Measurements from ENCODE around the gene ARID1B. TPM values are rescaled to one million over a fixed set of nuclear protein-coding genes. Genes with fewer than 3 reads are reported as not detected.

The ARID1B gene
- polyA plus RNA-seq, 1 experiment, result 17.0 TPM

DNA sequence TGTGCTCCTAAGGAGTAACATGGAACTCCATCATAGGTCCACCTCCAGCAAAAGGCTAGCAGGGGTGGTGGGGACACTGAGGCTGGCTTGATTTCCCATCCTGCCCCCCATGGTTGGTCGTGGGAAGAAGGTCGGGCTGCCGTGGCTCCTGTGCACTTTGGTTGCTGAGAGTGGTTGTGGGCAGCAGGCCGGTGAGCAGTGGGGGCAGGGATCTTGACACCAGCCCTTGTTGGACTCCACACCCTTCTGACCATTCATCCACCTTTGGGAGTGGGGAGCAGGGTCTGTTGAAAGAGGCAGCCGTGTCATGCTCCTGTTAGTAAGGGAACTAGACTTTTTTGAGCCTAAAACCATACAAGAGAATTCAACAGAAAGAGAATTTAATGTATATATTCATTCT lies 175.2 kb downstream of the ARID1B start:
- ChIA-PET POLR2A (interaction anchor here (0.6 kb wide), 1 partner anchor 27 kb away, joined by 5 read pairs; no protein-coding TSS in a partner anchor), CTCF (interaction anchor here (1.0 kb wide), 1 partner anchor 8 kb away, joined by 3 read pairs; no protein-coding TSS in a partner anchor)
- TF ChIP-seq, protein P1, sequence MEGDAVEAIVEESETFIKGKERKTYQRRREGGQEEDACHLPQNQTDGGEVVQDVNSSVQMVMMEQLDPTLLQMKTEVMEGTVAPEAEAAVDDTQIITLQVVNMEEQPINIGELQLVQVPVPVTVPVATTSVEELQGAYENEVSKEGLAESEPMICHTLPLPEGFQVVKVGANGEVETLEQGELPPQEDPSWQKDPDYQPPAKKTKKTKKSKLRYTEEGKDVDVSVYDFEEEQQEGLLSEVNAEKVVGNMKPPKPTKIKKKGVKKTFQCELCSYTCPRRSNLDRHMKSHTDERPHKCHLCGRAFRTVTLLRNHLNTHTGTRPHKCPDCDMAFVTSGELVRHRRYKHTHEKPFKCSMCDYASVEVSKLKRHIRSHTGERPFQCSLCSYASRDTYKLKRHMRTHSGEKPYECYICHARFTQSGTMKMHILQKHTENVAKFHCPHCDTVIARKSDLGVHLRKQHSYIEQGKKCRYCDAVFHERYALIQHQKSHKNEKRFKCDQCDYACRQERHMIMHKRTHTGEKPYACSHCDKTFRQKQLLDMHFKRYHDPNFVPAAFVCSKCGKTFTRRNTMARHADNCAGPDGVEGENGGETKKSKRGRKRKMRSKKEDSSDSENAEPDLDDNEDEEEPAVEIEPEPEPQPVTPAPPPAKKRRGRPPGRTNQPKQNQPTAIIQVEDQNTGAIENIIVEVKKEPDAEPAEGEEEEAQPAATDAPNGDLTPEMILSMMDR (IDR thresholded peaks at IDR 0.05; ENCODE audit: insufficient read depth, low read depth, low read length), result no peak
- H3K36me3 ChIP-seq (ENCODE audit: control insufficient read depth, insufficient read depth, low read length), result no peaks in the 10 kb centered on the region
- no peaks in the 10 kb centered on the region for H3K27me3 ChIP-seq (ENCODE audit: control insufficient read depth, insufficient read depth, low read length)
- no peak for DNase-seq (ENCODE audit: low read depth)
- H3K4me3 ChIP-seq (ENCODE audit: low read depth, low read length), result no peak overlapping the region

DNA sequence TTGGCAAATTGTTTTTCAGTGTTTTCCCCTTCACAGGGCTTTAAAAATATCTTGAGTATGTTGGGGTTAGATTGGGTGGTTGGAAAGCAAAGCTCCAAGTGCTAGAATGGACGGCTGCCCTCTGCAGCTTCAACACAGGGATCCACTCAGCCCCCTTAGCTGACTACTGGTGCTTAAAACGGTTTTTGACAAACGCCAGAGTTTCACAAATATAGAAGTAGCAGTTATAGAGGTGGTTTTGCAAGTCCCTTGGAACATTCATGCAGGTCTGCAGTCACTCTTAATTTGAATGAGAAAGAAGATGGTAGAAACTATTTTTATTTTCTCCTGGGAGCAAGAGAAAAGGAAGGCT lies 175.9 kb downstream of the ARID1B start:
- H3K4me3 ChIP-seq (ENCODE audit: low read depth, low read length), result peak overlapping the region; percentile 24
- ChIA-PET CTCF (interaction anchor here (1.0 kb wide), 1 partner anchor 9 kb away, joined by 3 read pairs; no protein-coding TSS in a partner anchor), POLR2A (interaction anchor here (0.6 kb wide), 1 partner anchor 26 kb away, joined by 5 read pairs; no protein-coding TSS in a partner anchor)
- H3K27me3 ChIP-seq (ENCODE audit: control insufficient read depth, insufficient read depth, low read length), result no peaks in the 10 kb centered on the region
- TF ChIP-seq, protein P1 (IDR thresholded peaks at IDR 0.05; ENCODE audit: insufficient read depth, low read depth, low read length), result no peak
- DNase-seq (ENCODE audit: low read depth), result no peak
- no peaks in the 10 kb centered on the region for H3K36me3 ChIP-seq (ENCODE audit: control insufficient read depth, insufficient read depth, low read length)

DNA sequence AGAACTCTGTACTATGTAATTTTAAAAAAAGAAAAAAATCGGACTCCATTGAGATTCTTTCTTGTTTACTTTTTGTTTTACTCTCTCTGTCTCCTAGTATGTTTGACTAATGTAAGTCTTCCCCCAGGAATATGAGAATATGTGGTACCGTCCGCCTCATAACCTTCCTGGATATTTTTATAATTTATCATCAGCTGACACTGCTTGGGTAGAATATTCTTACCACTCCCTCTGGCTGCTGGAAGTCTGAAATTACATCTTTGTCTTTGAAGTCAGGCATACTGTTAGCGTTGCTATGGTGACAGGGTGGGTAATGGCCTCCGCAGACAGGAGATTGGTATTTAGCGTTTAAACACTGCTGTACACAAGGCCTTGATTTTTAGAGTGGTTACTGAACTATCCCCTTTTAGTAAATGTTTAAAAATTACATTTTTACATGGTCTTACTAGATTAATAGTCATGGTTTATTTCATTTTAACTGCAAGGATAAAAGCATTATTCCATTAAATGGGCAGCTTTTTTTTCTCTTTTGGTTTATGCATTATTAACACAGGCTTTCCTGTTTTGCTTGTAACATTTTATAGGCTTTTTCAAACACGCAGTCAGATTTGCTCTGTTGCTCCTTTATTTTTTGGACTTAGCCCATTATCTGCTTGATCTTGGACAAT lies 176.4 kb downstream of the ARID1B start:
- Histone ChIP-seq H3K36me3 (ENCODE audit: control insufficient read depth, insufficient read depth, low read length) (no peaks in the 10 kb centered on the region), H3K4me3 (ENCODE audit: low read depth, low read length) (peak overlapping the region; percentile 24), H3K27me3 (ENCODE audit: control insufficient read depth, insufficient read depth, low read length) (no peaks in the 10 kb centered on the region)
- CTCF ChIA-PET, result interaction anchor here (0.6 to 1.1 kb wide), 2 partner anchors 66 to 338 kb away, joined by 3 read pairs; no protein-coding TSS in a partner anchor
- TF ChIP-seq, protein P1 (IDR thresholded peaks at IDR 0.05; ENCODE audit: insufficient read depth, low read depth, low read length), result peak; percentile 54
- DNase-seq (ENCODE audit: low read depth), result peak; percentile 97
- POLR2A ChIA-PET, result no interaction called here

DNA sequence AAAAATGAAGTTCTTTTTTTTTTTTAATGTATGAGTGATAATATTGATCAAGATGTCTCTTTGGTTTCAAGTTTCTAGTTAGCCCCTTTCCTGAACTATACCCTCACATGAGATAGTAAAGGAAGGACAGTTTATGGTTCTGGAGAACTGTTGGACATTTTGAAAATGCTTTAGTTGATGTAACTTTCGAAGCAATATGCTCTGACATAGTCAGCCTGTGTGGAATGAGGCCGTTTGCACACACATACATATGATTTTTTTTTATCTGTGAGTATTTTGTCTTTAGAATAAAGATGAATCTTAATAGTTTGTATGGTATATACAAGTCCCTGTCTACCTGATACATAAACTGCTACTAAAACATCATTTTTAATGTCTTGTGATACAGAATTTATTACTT lies 177.0 kb downstream of the ARID1B start:
- no peaks in the 10 kb centered on the region for H3K27me3 ChIP-seq (ENCODE audit: control insufficient read depth, insufficient read depth, low read length)
- no peak for DNase-seq (ENCODE audit: low read depth)
- no peak overlapping the region for H3K4me3 ChIP-seq (ENCODE audit: low read depth, low read length)
- ChIA-PET CTCF (interaction anchor here (1.1 kb wide), 1 partner anchor 66 kb away, joined by 3 read pairs; no protein-coding TSS in a partner anchor), POLR2A (no interaction called here)
- TF ChIP-seq, protein P1 (IDR thresholded peaks at IDR 0.05; ENCODE audit: insufficient read depth, low read depth, low read length), result no peak
- no peaks in the 10 kb centered on the region for H3K36me3 ChIP-seq (ENCODE audit: control insufficient read depth, insufficient read depth, low read length)

DNA sequence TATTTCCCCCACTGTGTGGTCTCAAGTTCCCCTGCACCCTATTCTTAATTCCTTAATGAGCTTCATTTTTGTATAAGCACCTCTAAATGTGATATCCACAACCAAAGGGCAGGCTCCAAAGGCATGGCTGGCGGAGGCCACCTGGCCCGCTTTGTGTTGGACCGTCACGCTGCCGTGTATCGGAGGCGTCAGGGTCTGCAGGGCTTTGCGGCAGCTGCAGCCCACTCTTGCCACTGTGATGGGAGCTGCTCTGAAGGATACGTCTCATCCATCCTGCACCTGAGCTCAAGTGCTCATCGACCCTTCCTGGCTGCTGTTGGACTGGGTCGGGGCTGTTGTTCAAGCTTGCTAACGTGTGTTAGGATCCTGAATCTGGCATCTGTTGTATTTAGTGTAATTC lies 177.6 kb downstream of the ARID1B start:
- Histone ChIP-seq H3K27me3 (ENCODE audit: control insufficient read depth, insufficient read depth, low read length) (no peaks in the 10 kb centered on the region), H3K4me3 (ENCODE audit: low read depth, low read length) (no peak overlapping the region), H3K36me3 (ENCODE audit: control insufficient read depth, insufficient read depth, low read length) (no peaks in the 10 kb centered on the region)
- TF ChIP-seq, protein P1 (IDR thresholded peaks at IDR 0.05; ENCODE audit: insufficient read depth, low read depth, low read length), result no peak
- ChIA-PET CTCF (interaction anchor here (1.1 kb wide), 1 partner anchor 65 kb away, joined by 3 read pairs; no protein-coding TSS in a partner anchor), POLR2A (no interaction called here)
- DNase-seq (ENCODE audit: low read depth), result no peak

Measured in BJ (cell line).